Caco-2 (cell line): Measurements from ENCODE around the gene TSFM. TPM values are rescaled to one million over a fixed set of nuclear protein-coding genes. Genes with fewer than 3 reads are reported as not detected.

Experiments
- BruUV-seq: library from RNA; stranded (reverse); fragments of 400-500 nt; replicated peaks from 2 replicates; lab custom pipeline; 2021; lab: Mats Ljungman, UMichigan
- CTCF ChIA-PET: fragments of 300-600 bp; sonication (Branson Sonifier 250); formaldehyde crosslinking; loops from one replicate; lab custom pipeline; 2022; ENCODE audit warnings: antibody characterized with exemption; lab: Charles Lee
- POLR2A ChIA-PET: fragments of 300-600 bp; sonication (Branson Sonifier 250); formaldehyde crosslinking; loops from one replicate; lab custom pipeline; 2022; ENCODE audit warnings: antibody characterized with exemption; lab: Charles Lee
- DNase-seq, 2 experiments: peaks; one replicate each; pipeline versions ENCODE4 v3.0.0 to v3.0.0-alpha.2; 2020 to 2022
- H3K27me3 ChIP-seq: replicated peaks from 2 replicates; pipeline ENCODE4 v1.6.0; 2011; ENCODE audit warnings: low read length; ENCODE audit not compliant: control insufficient read depth, insufficient read depth
- H3K36me3 ChIP-seq: 2 replicates; pipeline ENCODE4 v1.5.1; 2011; ENCODE audit warnings: low read length; ENCODE audit not compliant: control insufficient read depth, insufficient read depth
- H3K4me1 ChIP-seq: fragments of 250-450 bp; sonication (Bioruptor Pico); 2 replicates; pipeline ENCODE4 v1.5.1; 2020; ENCODE audit warnings: mild to moderate bottlenecking
- H3K4me3 ChIP-seq: 2 replicates; pipeline ENCODE4 v1.5.1; 2011; ENCODE audit warnings: low read depth, mild to moderate bottlenecking, control low read depth, low read length
- H3K9me3 ChIP-seq: fragments of 250-450 bp; sonication (Bioruptor Pico); 2 replicates; pipeline ENCODE4 v1.5.1; 2020; ENCODE audit warnings: mild to moderate bottlenecking, moderate library complexity
- H3K27ac Mint-ChIP-seq: one replicate; pipeline ENCODE4 v1.8.0; 2022; ENCODE audit warnings: mixed read lengths; ENCODE audit not compliant: unreplicated experiment
- H3K27me3 Mint-ChIP-seq: one replicate; pipeline ENCODE4 v1.8.0; 2022; ENCODE audit warnings: mixed read lengths; ENCODE audit not compliant: insufficient read depth, unreplicated experiment
- H3K36me3 Mint-ChIP-seq: one replicate; pipeline ENCODE4 v1.8.0; 2022; ENCODE audit warnings: mild to moderate bottlenecking, mixed read lengths; ENCODE audit not compliant: insufficient read depth, unreplicated experiment
- H3K4me1 Mint-ChIP-seq: one replicate; pipeline ENCODE4 v1.8.0; 2022; ENCODE audit warnings: low read depth, mixed read lengths; ENCODE audit not compliant: unreplicated experiment
- H3K4me3 Mint-ChIP-seq: one replicate; pipeline ENCODE4 v1.8.0; 2022; ENCODE audit warnings: mild to moderate bottlenecking, moderate library complexity, mixed read lengths; ENCODE audit not compliant: unreplicated experiment
- H3K9me3 Mint-ChIP-seq: one replicate; pipeline ENCODE4 v1.8.0; 2022; ENCODE audit warnings: mixed read lengths; ENCODE audit not compliant: unreplicated experiment
- CTCF ChIP-seq, 2 experiments: fragments of 200-600 bp in 1 of 2; IDR thresholded peaks; 1 replicate in 1 of 2; 2 replicates in 1 of 2; pipeline versions ENCODE4 v1.5.1 to v1.8.0; 2011 to 2022; ENCODE audit warnings: antibody characterized with exemption in 1 of 2, control low read depth in 1 of 2, inconsistent platforms in 1 of 2, low read depth in 1 of 2, low read length in 1 of 2, mild to moderate bottlenecking in 1 of 2, moderate library complexity in 1 of 2; ENCODE audit not compliant: insufficient read depth in 1 of 2, severe bottlenecking in 1 of 2, unreplicated experiment in 1 of 2
- intact Hi-C: fragments of 100-400 bp; cut with micrococcal nuclease; formaldehyde crosslinking; loops from one replicate; pipeline ENCODE4 v1.10.0; 2022; ENCODE audit not compliant: unreplicated experiment
- total RNA-seq: library from RNA; stranded (reverse); gene quantifications from 2 replicates; pipeline ENCODE4 v1.2.3, GENCODE V29; 2022

TSFM gene
- total RNA-seq, 1 experiment from 2014 or later: 57.5 TPM

DNA sequence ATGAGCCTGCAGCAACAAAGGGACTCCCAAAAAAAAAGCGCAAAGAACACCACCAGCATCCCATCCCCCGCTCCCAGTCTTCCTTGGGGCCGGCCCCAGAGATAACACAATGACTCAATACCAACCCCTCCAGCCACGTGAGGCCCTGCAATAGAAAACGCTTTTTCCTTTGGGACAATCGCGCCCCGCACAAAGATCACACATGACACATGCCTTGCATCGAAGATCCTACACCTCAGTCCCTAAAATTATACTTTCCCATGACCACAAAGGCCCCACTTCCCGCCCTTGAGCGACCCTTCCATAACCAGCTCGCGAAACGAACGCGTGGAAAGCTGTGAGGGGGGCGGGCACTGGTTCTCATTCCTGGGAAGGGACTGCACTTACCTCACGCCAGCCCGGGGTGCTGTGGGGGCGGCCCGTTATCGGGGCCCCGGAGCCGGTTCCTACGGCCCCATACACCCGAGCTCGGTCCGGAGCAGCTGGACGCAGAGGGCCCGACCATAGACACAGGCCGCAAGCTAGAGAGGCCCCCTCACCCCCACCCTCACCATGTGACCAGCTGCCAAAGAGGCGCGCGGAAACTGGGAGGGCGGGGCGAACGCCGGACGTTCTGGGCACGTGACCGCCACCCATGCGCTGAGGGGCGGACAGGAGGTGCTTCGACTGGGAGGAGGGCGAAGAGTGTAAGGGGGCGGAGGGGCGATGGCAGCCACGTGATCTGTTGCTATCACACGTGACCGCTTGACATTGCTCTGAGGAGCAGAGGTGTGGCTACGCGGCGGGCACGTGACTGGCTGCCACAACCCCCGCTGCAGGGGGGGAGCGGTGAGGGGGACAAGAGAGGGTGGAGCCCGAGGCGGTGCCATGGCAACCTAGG is 30.6 kb upstream of the TSFM start, which contains the start of gene CDK4:
Gene CDK4, minus strand, starts transcription at position 523 of the 880 bp plus-strand sequence. CDS start 593 bp downstream, outside the sequence.
- DNase-seq: peak; percentile 99 to 100
- CTCF ChIA-PET: interaction anchor here (0.6 to 1.1 kb wide), 3 partner anchors 20 to 149 kb away, joined by 3 to 7 read pairs (median 4); partner anchors contain the start of genes CTDSP2, EEF1AKMT3 and METTL1
- peaks cover 63% of the 10 kb centered on the region for H3K36me3 Mint-ChIP-seq
- intact Hi-C loops: loop anchor here (2.0 kb wide), 1 partner anchor 15 kb away; the partner anchor contains the start of gene CYP27B1
- Histone ChIP-seq H3K9me3 (no peaks in the 10 kb centered on the region), H3K4me1 (peaks cover 16% of the 10 kb centered on the region; the same call in 1 of the 2 replicates), H3K36me3 (peaks cover 3% of the 10 kb centered on the region; the same call in 1 of the 2 replicates), H3K27me3 (no peaks in the 10 kb centered on the region), H3K4me3 (peak within 1 kb of the TSS; percentile 83)
- BruUV-seq: TSS peak; percentile 69
- H3K9me3 Mint-ChIP-seq: no peaks in the 10 kb centered on the region
- peaks cover 27% of the 10 kb centered on the region for H3K4me1 Mint-ChIP-seq
- H3K27ac Mint-ChIP-seq: peak within 1 kb of the TSS; percentile 99
- H3K27me3 Mint-ChIP-seq: no peaks in the 10 kb centered on the region
- POLR2A ChIA-PET: interaction anchor here (0.8 kb wide), 1 partner anchor 20 kb away, joined by 5 read pairs; the partner anchor contains the start of genes EEF1AKMT3 and METTL1
- TF ChIP-seq CTCF (IDR thresholded peaks at IDR 0.05; ENCODE audit: insufficient read depth in 1 of 2, low read depth in 1 of 2, low read length in 1 of 2, severe bottlenecking in 1 of 2, unreplicated experiment in 1 of 2): no peak
- H3K4me3 Mint-ChIP-seq: peak within 1 kb of the TSS; percentile 99

DNA sequence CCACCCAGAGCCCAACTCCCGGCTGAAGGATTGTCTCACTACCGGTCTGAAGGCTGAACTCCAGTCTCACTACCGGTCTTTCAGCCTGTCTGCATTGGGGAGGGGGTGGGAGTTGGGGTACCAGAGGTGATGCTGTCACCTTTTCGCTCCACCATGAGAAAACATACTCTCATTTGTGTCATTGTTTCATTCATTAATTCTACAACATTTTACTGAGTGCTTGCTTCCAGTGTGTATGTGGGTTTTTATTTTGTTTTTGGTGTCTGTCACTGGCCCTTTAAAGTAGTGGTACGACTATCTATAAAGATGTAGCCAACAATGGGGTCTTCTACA is 30.0 kb upstream of the TSFM start:
- peaks cover 16% of the 10 kb centered on the region; the same call in 1 of the 2 replicates for H3K4me1 ChIP-seq
- Mint-ChIP-seq H3K4me3 (peak overlapping the region; percentile 99), H3K4me1 (peaks cover 27% of the 10 kb centered on the region), H3K27ac (peak overlapping the region; percentile 99), H3K36me3 (peaks cover 57% of the 10 kb centered on the region), H3K9me3 (no peaks in the 10 kb centered on the region), H3K27me3 (no peaks in the 10 kb centered on the region)
- no peak for TF ChIP-seq CTCF (IDR thresholded peaks at IDR 0.05; ENCODE audit: insufficient read depth in 1 of 2, low read depth in 1 of 2, low read length in 1 of 2, severe bottlenecking in 1 of 2, unreplicated experiment in 1 of 2)
- ChIA-PET CTCF (interaction anchor here (1.1 kb wide), 1 partner anchor 20 kb away, joined by 3 read pairs; the partner anchor contains the start of genes EEF1AKMT3 and METTL1), POLR2A (no interaction called here)
- DNase-seq: no peak
- no peaks in the 10 kb centered on the region for H3K27me3 ChIP-seq
- H3K4me3 ChIP-seq: peak overlapping the region; percentile 25
- peaks cover 3% of the 10 kb centered on the region; the same call in 1 of the 2 replicates for H3K36me3 ChIP-seq
- intact Hi-C loops: loop anchor here (2.0 kb wide), 1 partner anchor 14 kb away; the partner anchor contains the start of gene CYP27B1
- no peaks in the 10 kb centered on the region for H3K9me3 ChIP-seq
- BruUV-seq: no TSS peak

GRCh38 chr12:57753756-57754337 is 28.7 kb upstream of the TSFM start:
- Histone ChIP-seq H3K9me3 (no peaks in the 10 kb centered on the region), H3K36me3 (peaks cover 3% of the 10 kb centered on the region; the same call in 1 of the 2 replicates), H3K4me1 (peaks cover 16% of the 10 kb centered on the region; the same call in 1 of the 2 replicates), H3K27me3 (no peaks in the 10 kb centered on the region), H3K4me3 (no peak overlapping the region)
- no TSS peak for BruUV-seq
- Mint-ChIP-seq H3K4me3 (peak overlapping the region; percentile 82), H3K9me3 (no peaks in the 10 kb centered on the region), H3K27ac (peak overlapping the region; percentile 45), H3K36me3 (peaks cover 45% of the 10 kb centered on the region), H3K27me3 (no peaks in the 10 kb centered on the region), H3K4me1 (peaks cover 27% of the 10 kb centered on the region)
- ChIA-PET CTCF (no interaction called here), POLR2A (no interaction called here)
- DNase-seq: no peak
- intact Hi-C loops: loop anchor here (2.0 kb wide), 1 partner anchor 13 kb away; the partner anchor contains the start of gene CYP27B1
- TF ChIP-seq CTCF (IDR thresholded peaks at IDR 0.05; ENCODE audit: insufficient read depth in 1 of 2, low read depth in 1 of 2, low read length in 1 of 2, severe bottlenecking in 1 of 2, unreplicated experiment in 1 of 2): no peak
